HFF-Myc (cell line): Measurements from ENCODE around the gene MAPK12.

Experiments used
- DNase-seq: peaks from one replicate; pipeline ENCODE4 v3.0.0-alpha.2; 2011; ENCODE audit warnings: low read depth; ENCODE audit errors: extremely low read depth
- H3K4me3 ChIP-seq: replicated peaks from 2 replicates; pipeline ENCODE4 v1.5.1; 2011; ENCODE audit warnings: low read depth, mild to moderate bottlenecking, control low read depth, low read length
- TF ChIP-seq, protein P1 (sequence below): IDR thresholded peaks from 2 replicates; pipeline ENCODE4 v1.5.1; 2012; ENCODE audit warnings: mild to moderate bottlenecking, low read depth, low read length, control low read depth; ENCODE audit errors: missing control alignments

Gene MAPK12

DNA sequence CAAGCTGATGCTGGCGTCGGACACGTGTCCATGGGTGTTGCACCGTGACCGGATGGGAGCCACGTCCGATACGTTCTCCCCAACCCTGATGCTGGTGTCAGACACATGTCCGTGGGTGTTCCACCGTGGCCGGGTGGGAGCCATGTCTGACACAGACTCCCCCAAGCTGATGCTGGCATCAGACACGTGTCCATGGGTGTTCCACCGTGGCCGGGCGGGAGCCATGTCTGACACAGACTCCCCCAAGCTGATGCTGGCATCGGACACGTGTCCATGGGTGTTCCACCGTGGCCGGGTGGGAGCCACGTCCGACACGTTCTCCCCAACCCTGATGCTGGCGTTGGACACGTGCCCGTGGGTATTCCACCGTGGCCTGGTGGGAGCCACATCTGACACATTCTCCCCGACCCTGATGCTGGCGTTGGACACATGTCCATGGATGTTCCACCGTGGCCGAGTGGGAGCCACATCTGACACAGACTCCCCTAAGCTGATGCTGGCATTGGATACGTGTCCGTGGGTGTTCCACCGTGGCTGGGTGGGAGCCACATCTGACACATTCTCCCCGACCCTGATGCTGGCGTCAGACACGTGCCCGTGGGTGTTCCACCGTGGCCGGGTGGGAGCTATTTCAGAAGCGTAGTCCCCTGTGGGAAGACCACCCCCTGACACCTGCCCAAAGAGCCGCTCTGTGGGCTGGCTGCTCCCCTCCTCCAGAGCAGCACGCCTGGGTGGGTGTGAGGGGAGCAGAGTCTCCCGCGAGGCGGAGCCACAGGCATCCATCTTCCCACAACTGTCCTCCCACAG lies 40.7 kb downstream of the MAPK12 start:
- no peak for DNase-seq
- H3K4me3 ChIP-seq, result no peak overlapping the region
- TF ChIP-seq, protein P1, sequence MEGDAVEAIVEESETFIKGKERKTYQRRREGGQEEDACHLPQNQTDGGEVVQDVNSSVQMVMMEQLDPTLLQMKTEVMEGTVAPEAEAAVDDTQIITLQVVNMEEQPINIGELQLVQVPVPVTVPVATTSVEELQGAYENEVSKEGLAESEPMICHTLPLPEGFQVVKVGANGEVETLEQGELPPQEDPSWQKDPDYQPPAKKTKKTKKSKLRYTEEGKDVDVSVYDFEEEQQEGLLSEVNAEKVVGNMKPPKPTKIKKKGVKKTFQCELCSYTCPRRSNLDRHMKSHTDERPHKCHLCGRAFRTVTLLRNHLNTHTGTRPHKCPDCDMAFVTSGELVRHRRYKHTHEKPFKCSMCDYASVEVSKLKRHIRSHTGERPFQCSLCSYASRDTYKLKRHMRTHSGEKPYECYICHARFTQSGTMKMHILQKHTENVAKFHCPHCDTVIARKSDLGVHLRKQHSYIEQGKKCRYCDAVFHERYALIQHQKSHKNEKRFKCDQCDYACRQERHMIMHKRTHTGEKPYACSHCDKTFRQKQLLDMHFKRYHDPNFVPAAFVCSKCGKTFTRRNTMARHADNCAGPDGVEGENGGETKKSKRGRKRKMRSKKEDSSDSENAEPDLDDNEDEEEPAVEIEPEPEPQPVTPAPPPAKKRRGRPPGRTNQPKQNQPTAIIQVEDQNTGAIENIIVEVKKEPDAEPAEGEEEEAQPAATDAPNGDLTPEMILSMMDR, result no peak

DNA sequence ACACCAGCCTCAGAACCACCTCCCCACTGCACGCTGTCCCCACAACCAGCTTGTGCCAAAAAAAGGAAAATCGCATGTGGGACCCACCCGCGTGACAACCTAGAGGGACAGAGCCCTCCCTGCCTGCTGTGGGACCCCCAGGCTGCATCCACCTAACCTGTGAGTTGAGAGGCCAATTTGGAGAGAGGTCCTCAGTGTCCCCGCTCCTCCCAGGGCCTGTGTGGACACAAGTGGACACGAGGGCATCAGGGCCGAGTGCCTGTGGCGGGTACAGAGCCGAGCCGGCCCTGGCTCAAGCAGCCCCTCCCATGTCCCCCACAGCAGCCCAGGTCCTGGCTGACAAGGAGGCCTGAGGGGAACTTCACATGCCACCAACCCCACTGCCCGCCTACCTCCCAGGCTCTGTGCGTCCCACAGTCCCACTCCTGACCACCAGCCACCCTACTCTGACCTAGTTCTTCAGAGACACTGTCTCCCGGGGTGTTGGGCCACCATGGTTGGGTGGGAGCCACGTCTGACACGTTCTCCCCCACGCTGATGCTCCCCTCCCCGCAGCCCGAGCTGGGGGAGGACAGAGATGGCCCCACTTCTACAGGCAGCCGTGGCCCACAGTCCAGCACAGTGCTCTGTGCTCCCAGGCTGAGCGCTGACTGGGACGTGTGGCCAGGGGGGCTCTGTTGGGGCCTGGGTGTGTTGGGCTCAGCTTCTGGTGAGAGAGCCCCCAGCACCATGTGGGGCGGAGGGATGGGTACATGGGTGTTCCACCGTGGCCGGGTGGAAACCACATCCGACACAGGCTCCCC lies 41.5 kb downstream of the MAPK12 start:
- TF ChIP-seq, protein P1, result no peak
- DNase-seq, result no peak
- H3K4me3 ChIP-seq, result no peak overlapping the region

DNA sequence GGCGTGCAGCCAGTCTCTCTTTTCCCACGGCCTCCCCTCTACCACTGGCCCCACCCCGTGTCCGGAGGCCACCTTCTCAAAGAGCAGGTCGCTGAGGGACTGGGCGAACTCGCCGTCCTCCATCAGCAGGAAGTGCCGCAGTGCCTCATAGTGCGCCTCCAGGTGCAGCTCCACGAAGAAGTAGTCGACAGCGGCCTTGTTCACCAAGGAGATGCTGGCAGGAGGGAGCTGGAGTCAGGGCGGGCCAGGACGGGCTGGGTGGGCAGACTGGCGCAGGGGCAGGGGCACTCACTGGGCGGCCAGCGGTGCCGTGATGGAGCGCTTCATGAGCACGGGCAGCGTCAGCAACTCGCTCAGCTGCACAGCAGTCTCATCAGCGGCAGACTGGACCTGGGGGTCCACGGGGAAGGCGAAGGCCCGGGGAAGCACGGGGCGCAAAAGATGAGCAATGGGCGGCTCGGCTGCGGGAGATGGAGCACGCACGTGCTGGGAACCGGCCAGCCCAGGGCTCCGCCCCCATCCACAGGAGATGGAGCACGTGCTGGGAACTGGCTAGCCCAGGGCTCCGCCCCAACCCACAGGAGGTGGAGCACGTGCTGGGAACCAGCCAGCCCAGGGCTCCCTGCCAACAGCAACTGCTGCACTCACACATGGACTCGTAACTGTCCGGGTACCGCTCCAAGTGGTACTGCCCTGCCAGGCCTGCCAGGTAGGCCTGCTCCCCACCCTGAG lies 42.3 kb downstream of the MAPK12 start:
- TF ChIP-seq, protein P1, result no peak
- no peak overlapping the region for H3K4me3 ChIP-seq
- peak; percentile 65 for DNase-seq

DNA sequence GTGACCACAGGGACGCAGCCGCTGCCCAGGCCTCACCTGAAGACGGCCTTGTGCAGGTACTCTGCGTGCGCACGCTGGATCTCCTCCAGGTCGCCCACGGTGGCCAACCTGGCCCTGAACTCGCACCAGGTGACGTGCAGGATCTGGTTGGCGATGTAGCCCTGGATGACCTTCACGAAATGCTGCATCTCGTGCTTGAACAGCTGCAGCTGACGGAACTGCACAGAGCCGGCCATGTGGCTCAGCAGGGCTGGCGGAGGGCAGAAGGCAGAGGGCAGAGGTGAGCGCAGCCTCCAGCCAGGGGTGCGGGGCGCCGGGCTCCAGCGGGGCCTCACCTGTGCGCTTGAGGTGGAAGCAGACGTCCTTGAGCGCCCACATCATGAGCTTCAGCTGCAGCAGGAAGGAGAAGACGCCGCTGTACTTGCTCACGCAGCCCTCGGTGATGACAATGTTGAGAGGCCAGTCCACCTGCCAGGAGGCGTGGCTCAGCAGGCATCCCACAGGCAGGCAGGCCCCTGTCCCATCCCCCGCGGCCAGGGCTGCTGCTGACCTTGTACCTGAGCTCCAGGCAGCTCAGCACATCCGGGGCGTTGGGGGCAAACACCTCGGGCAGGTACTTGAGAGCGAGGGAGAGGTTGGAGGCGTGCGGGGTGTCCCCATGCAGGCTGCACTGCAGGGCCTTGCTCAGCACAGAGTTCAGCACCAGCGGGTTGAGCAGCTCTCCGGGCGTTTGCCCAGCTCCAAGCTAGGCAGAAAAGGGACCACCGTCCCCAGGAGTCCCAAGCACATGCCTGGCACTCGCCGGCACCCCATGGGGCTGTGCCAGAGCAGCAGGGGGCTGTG lies 43.1 kb downstream of the MAPK12 start:
- TF ChIP-seq, protein P1, result no peak
- DNase-seq, result no peak
- H3K4me3 ChIP-seq, result no peak overlapping the region

DNA sequence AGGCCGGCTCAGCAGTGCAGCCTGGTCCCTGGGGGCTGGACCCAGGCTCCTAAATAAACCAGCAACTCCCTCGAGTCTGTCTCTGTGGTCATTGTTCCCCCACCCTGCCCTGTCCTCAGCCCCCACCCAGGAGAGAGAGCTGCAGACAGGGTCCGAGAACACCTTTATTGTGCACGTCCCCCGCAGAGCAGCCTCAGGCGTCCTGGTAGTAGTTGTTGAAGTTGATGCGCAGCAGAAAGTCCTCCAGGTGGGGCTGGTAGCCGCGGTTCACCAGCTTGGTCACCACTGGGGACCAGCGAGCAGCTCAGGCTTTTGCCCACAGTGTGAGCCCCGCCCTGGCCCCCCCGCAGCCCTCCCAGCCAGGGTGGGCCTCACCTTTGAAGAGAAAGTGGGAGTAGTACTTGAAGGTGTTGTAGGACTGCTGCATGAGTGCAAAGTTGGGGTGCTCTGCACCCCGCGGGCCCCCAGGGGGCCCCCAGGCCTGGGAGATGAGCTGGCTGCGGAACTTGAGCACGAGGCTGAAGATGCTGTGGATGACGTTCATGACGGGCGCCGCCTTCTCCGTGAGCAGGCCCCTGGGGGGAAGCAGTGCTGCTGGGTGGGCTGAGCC lies 43.8 kb downstream of the MAPK12 start:
- no peak for DNase-seq
- TF ChIP-seq, protein P1, result no peak

More for the DNA sequence above, 43.8 kb downstream of the MAPK12 start:
- no peak overlapping the region for H3K4me3 ChIP-seq
